SK-N-SH (cell line): ENCODE results near the gene POLA2. TPM values are rescaled to one million over a fixed set of nuclear protein-coding genes. Genes with fewer than 3 reads are reported as not detected.

Source experiments
- CTCF ChIA-PET: fragments of 300-600, 350-600 bp; formaldehyde crosslinking; extraction: SDS; loops from one replicate; lab custom pipeline; 2021; lab: Yijun Ruan, JAX
- POLR2A ChIA-PET: fragments of 350-600 bp; sonication (Branson Sonifier 250); formaldehyde crosslinking; extraction: SDS; loops from one replicate; lab custom pipeline; 2020; ENCODE audit warnings: antibody characterized with exemption, inconsistent platforms; lab: Yijun Ruan, JAX
- DNase-seq: peaks from one replicate; pipeline ENCODE4 v3.0.0; 2012
- H2AFZ ChIP-seq: fragments of 200-600 bp; sonication (generic); 2 replicates; pipeline ENCODE4 v1.8.1; 2016; ENCODE audit warnings: antibody characterized with exemption, mild to moderate bottlenecking, low read depth
- H3F3A ChIP-seq: fragments of 200-600 bp; sonication (generic); replicated peaks from 2 replicates; pipeline ENCODE3; 2016; ENCODE audit warnings: antibody characterized with exemption, mild to moderate bottlenecking; ENCODE audit not compliant: insufficient read depth
- H3K27ac ChIP-seq, 2 experiments: fragments of 200-500 bp in 1 of 2; fragments of 200-600 bp in 1 of 2; sonication (Bioruptor generic) in 1 of 2; sonication (generic), shearing (Covaris generic) in 1 of 2; 2 replicates each; pipeline versions ENCODE4 v1.5.1 to v1.6.1; 2014 to 2016; ENCODE audit warnings: low read depth in 2 of 2, inconsistent platforms in 1 of 2, low read length in 1 of 2, mild to moderate bottlenecking in 1 of 2, mixed read lengths in 1 of 2
- H3K27me3 ChIP-seq: fragments of 200-600 bp; sonication (generic), shearing (Covaris generic); 2 replicates; pipeline ENCODE4 v1.6.1; 2016; ENCODE audit warnings: mixed run types; ENCODE audit not compliant: insufficient read depth
- H3K36me3 ChIP-seq, 2 experiments: fragments of 200-500 bp in 1 of 2; fragments of 200-600 bp in 1 of 2; sonication (Bioruptor generic) in 1 of 2; sonication (generic) in 1 of 2; replicated peaks in 1 of 2; 2 replicates each; pipeline versions ENCODE3 to v1.5.1; 2014 to 2016; ENCODE audit warnings: low read length in 1 of 2, mild to moderate bottlenecking in 1 of 2; ENCODE audit not compliant: insufficient read depth in 2 of 2, control insufficient read depth in 1 of 2
- H3K4me1 ChIP-seq, 2 experiments: fragments of 200-500 bp in 1 of 2; fragments of 200-600 bp in 1 of 2; sonication (Bioruptor generic) in 1 of 2; sonication (generic), shearing (Covaris generic) in 1 of 2; 2 replicates each; pipeline versions ENCODE4 v1.5.1 to v1.6.1; 2014 to 2016; ENCODE audit warnings: low read depth in 1 of 2, low read length in 1 of 2, mixed run types in 1 of 2; ENCODE audit not compliant: insufficient read depth in 2 of 2, control insufficient read depth in 1 of 2
- H3K4me2 ChIP-seq: fragments of 200-600 bp; sonication (generic), shearing (Covaris generic); 2 replicates; pipeline ENCODE4 v1.6.1; 2017; ENCODE audit warnings: mixed run types
- H3K4me3 ChIP-seq, 2 experiments: fragments of 200-500 bp in 1 of 2; fragments of 200-600 bp in 1 of 2; sonication (Bioruptor generic) in 1 of 2; sonication (generic), shearing (Covaris generic) in 1 of 2; 2 replicates each; pipeline versions ENCODE4 v1.5.1 to v1.8.1; 2014 to 2016; ENCODE audit warnings: low read depth in 2 of 2, inconsistent platforms in 1 of 2, low read length in 1 of 2, mild to moderate bottlenecking in 1 of 2, mixed read lengths in 1 of 2, moderate library complexity in 1 of 2
- H3K79me2 ChIP-seq: fragments of 200-600 bp; sonication (generic); 2 replicates; pipeline ENCODE4 v1.8.1; 2017; ENCODE audit warnings: mild to moderate bottlenecking; ENCODE audit not compliant: insufficient read depth
- H3K9ac ChIP-seq: fragments of 200-600 bp; sonication (generic); 2 replicates; pipeline ENCODE4 v1.6.1; 2017; ENCODE audit warnings: mixed run types
- H3K9me2 ChIP-seq: fragments of 200-600 bp; sonication (generic); 2 replicates; pipeline ENCODE4 v1.6.1; 2017; ENCODE audit warnings: mixed run types
- H3K9me3 ChIP-seq: fragments of 200-600 bp; sonication (generic); 2 replicates; pipeline ENCODE4 v1.6.1; 2017; ENCODE audit warnings: mixed run types, mild to moderate bottlenecking, moderate library complexity
- H4K20me1 ChIP-seq: fragments of 200-600 bp; sonication (generic); 2 replicates; pipeline ENCODE4 v1.6.1; 2017; ENCODE audit warnings: mild to moderate bottlenecking, mixed run types; ENCODE audit not compliant: insufficient read depth
- CTCF ChIP-seq: fragments of 200-600 bp; sonication (generic); IDR thresholded peaks from 2 replicates; pipeline ENCODE4 v1.6.1; 2017; ENCODE audit warnings: antibody characterized with exemption, mild to moderate bottlenecking, moderate library complexity
- EP300 ChIP-seq, 2 experiments: IDR thresholded peaks; 2 replicates each; pipeline versions ENCODE4 v1.4.0 to v1.6.1; 2012; ENCODE audit warnings: borderline replicate concordance in 1 of 2, low read depth in 1 of 2, low read length in 1 of 2
- FOSL2 ChIP-seq: IDR thresholded peaks from 2 replicates; pipeline ENCODE4 v1.4.0; 2012; ENCODE audit warnings: low read depth, mild to moderate bottlenecking, moderate library complexity, borderline replicate concordance
- NRF1 ChIP-seq: IDR thresholded peaks from 2 replicates; pipeline ENCODE4 v1.6.1; 2012; ENCODE audit warnings: low read depth, mild to moderate bottlenecking, low read length
- RAD21 ChIP-seq: IDR thresholded peaks from 2 replicates; pipeline ENCODE4 v1.6.1; 2012; ENCODE audit warnings: mild to moderate bottlenecking, low read length
- REST ChIP-seq: IDR thresholded peaks from 2 replicates; pipeline ENCODE4 v1.6.1; 2012; ENCODE audit warnings: mild to moderate bottlenecking, low read depth, low read length, moderate library complexity
- TEAD4 ChIP-seq: IDR thresholded peaks from 2 replicates; pipeline ENCODE4 v1.4.0; 2012; ENCODE audit warnings: mild to moderate bottlenecking, borderline replicate concordance; ENCODE audit not compliant: insufficient read depth
- WGBS: methylation state at CpG from one replicate; pipeline ENCODE4 v1.1.6; 2017; ENCODE audit warnings: low lambda C conversion rate; 5-methylcytosine and 5-hydroxymethylcytosine counted together
- polyA plus RNA-seq, 3 experiments: library from polyadenylated mRNA; depleted of rRNA; stranded (reverse); fragments of >200 nt; gene quantifications; 2 replicates each; pipeline ENCODE4 v1.2.3, GENCODE V29; 2012

POLA2 gene
- polyA plus RNA-seq, 1 of the 3 experiments (the other 2 are of a cell fraction), result 18.4 TPM

- CTCF ChIA-PET, result interaction anchor here (1.2 to 4.2 kb wide), 3 partner anchors 9 to 24 kb away, joined by 4 to 15 read pairs (median 6); partner anchors contain the start of genes CDC42EP2 and TIGD3
- peaks cover 77% of the 10 kb centered on the region for H3K79me2 ChIP-seq
- H3K4me1 ChIP-seq, result peaks cover 5 to 7% of the 10 kb centered on the region in 2 experiments; a peak in 2 of 4 replicates
- H3K9me3 ChIP-seq, result no peaks in the 10 kb centered on the region
- no peak overlapping the region for H3K4me3 ChIP-seq
- 94% methylated on average over 7 of the region's 7 CpGs for whole genome bisulfite sequencing
- H3F3A ChIP-seq, result peaks cover 3% of the 10 kb centered on the region
- H3K27me3 ChIP-seq, result no peaks in the 10 kb centered on the region
- DNase-seq, result no peak
- H3K27ac ChIP-seq, result no peak overlapping the region
- H2AFZ ChIP-seq, result no peak overlapping the region
- TF ChIP-seq RAD21 (no peak), TEAD4 (no peak), FOSL2 (no peak), REST (no peak), EP300 (IDR thresholded peaks at IDR 0.05; ENCODE audit: borderline replicate concordance in 1 of 2, low read depth in 1 of 2, low read length in 1 of 2) (no peak), NRF1 (no peak)
- peaks cover 34 to 47% of the 10 kb centered on the region in 2 experiments for H3K36me3 ChIP-seq
- H4K20me1 ChIP-seq, result peaks cover 61% of the 10 kb centered on the region
- no peak overlapping the region for H3K4me2 ChIP-seq
- POLR2A ChIA-PET, result no interaction called here
- H3K9me2 ChIP-seq, result no peaks in the 10 kb centered on the region
- no peak overlapping the region for H3K9ac ChIP-seq
These were observed 76.9 kb downstream of the POLA2 start for GRCh38 chr11:65338676-65339075.

- no peak for TF ChIP-seq CTCF
- no peak overlapping the region for H3K27ac ChIP-seq
- peaks cover 53% of the 10 kb centered on the region for H4K20me1 ChIP-seq
- no peak overlapping the region for H2AFZ ChIP-seq
- peaks cover 3% of the 10 kb centered on the region for H3F3A ChIP-seq
- H3K36me3 ChIP-seq, result peaks cover 50 to 51% of the 10 kb centered on the region in 2 experiments
- no peaks in the 10 kb centered on the region for H3K9me2 ChIP-seq
- no peaks in the 10 kb centered on the region for H3K9me3 ChIP-seq
- no peaks in the 10 kb centered on the region for H3K27me3 ChIP-seq
- ChIA-PET POLR2A (no interaction called here), CTCF (interaction anchor here (1.6 to 4.2 kb wide), 2 partner anchors 11 to 25 kb away, joined by 6 to 15 read pairs; partner anchors contain the start of gene CDC42EP2)
- no peak for DNase-seq
- peaks cover 62% of the 10 kb centered on the region for H3K79me2 ChIP-seq
- WGBS, result 96% methylated on average over 11 of the region's 11 CpGs
- H3K4me2 ChIP-seq, result no peak overlapping the region
- H3K4me1 ChIP-seq, result peaks cover 0 to 6% of the 10 kb centered on the region in 2 experiments; a peak in 1 of 4 replicates
- H3K4me3 ChIP-seq, result no peak overlapping the region
- H3K9ac ChIP-seq, result no peak overlapping the region
These were observed 78.5 kb downstream of the POLA2 start for GRCh38 chr11:65340226-65340625.
